AG09309 (cell line): Measurements from ENCODE around the gene CAMK1D.

Source experiments
- DNase-seq: peaks from one replicate; pipeline ENCODE4 v3.0.0-alpha.2; 2010; ENCODE audit warnings: low read depth
- H3K4me3 ChIP-seq: 2 replicates; pipeline ENCODE4 v1.5.1; 2011; ENCODE audit warnings: mild to moderate bottlenecking, low read depth, low read length, moderate library complexity; ENCODE audit not compliant: control insufficient read depth
- TF ChIP-seq, protein P1 (sequence below): IDR thresholded peaks from 2 replicates; pipeline ENCODE4 v1.5.1; 2011; ENCODE audit warnings: mild to moderate bottlenecking, low read depth, low read length, inconsistent platforms; ENCODE audit not compliant: insufficient read depth, control insufficient read depth; ENCODE audit errors: missing control alignments

CAMK1D gene

DNA sequence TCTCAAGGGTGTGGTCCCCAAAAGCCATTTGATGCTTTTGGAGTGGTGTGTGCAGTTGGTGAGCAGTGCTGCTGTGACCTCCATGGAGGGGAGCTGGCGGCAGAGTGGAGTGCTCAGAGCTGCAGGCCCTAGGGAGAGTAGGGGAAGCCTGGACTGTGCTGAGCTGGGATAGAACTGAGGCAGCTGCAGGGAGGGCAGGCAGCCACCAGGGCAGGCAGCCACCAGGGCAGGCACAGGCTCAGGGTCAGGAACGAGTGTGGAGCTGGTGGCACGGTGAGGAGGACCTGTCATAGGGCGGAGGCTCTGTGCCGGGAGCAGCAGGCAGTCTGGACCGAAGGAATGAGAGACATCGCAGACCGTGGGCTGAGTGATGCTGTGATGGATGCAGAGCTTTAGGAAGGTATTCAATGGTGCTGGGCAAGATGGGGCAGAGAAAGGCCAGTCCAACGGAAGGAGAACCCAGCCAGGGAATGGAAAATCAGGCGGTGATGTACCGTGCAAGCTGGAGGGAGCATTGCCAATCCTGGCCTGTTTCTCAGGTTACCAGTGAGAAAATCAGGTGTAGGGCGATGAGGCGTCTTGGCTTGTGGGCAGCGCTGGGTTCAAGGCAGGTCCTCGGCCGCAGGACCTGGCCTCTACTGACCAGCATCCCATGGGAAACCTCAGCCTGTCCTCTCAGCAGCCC lies 152.6 kb downstream of the CAMK1D start:
- no peak for DNase-seq
- TF ChIP-seq, protein P1, sequence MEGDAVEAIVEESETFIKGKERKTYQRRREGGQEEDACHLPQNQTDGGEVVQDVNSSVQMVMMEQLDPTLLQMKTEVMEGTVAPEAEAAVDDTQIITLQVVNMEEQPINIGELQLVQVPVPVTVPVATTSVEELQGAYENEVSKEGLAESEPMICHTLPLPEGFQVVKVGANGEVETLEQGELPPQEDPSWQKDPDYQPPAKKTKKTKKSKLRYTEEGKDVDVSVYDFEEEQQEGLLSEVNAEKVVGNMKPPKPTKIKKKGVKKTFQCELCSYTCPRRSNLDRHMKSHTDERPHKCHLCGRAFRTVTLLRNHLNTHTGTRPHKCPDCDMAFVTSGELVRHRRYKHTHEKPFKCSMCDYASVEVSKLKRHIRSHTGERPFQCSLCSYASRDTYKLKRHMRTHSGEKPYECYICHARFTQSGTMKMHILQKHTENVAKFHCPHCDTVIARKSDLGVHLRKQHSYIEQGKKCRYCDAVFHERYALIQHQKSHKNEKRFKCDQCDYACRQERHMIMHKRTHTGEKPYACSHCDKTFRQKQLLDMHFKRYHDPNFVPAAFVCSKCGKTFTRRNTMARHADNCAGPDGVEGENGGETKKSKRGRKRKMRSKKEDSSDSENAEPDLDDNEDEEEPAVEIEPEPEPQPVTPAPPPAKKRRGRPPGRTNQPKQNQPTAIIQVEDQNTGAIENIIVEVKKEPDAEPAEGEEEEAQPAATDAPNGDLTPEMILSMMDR: no peak

DNA sequence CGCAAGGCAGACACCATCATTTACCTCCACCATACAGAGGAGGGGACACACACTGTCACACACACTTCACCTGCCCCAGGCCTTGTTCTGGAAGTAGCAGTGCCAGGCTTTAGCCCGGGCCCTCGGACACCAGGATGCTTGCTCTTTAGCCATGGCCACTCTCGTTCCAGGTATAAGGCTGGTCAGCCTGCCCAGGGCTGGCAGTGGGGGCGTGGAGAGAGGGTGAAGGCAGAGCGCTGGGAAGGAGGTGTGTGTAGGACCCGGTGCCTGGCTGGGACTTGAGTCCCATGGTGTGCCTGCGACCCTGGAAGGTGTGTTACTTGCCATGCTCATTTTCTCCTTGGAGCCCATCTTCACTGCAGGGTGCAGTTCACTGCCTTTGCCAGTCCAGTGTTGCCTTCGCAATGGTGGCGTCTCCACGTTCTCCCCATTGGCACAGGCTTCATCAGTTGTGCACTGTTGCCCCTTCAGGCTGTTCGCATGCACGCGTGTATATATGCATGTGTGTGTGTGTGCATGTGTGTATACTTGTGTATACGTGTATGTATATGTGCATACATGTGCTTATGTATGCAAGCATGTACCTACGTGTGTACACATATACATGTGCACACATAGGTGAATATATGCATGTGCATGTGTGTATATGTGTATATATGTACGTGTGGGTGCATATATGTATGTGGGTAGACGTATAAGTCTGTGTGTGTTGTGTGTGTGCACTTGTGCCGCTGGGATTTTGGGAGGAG lies 153.4 kb downstream of the CAMK1D start:
- H3K4me3 ChIP-seq: no peak overlapping the region
- TF ChIP-seq, protein P1: no peak
- DNase-seq: no peak

More for the DNA sequence above, 152.6 kb downstream of the CAMK1D start:
- no peak overlapping the region for H3K4me3 ChIP-seq

DNA sequence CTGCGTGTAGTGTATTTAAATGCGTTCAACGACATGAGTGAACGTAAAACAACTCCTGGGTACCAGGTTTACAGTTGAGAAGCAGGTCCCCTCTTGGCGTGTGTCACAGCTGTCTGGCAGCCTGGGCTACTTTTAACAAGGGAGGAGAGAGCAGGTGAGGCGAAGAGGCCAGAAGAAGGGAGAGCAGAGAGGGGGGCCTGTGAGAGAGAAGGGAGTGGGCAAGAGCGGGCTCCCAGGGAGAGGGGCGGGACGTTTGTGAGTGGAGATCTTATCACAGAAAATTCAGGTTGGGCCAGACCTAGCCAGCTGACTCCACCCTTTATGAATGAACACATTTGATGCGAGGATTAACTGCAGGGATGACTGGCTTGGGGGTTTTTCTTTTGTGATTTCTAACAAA lies 154.0 kb downstream of the CAMK1D start:
- TF ChIP-seq, protein P1: no peak
- DNase-seq: no peak
- no peak overlapping the region for H3K4me3 ChIP-seq

DNA sequence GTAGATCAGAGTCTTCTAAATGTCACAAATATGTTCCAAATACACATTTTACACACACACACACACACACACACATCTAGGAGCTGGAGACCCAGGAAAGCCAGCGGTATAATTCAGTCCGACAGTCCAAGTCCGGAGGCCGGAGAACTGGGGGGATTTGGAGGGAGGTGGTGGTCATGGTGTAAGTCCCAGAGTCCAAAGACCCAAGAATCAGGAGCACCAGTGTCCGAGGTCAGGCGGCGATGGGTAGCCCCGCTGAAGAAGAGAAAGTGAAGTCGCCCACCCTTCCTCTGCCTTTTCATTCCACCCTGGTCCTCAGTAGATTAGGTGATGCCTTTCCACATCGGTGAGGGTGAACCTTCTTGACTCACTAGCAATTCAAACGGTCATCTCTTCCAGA lies 154.8 kb downstream of the CAMK1D start:
- TF ChIP-seq, protein P1: no peak
- no peak for DNase-seq
- H3K4me3 ChIP-seq: no peak overlapping the region

DNA sequence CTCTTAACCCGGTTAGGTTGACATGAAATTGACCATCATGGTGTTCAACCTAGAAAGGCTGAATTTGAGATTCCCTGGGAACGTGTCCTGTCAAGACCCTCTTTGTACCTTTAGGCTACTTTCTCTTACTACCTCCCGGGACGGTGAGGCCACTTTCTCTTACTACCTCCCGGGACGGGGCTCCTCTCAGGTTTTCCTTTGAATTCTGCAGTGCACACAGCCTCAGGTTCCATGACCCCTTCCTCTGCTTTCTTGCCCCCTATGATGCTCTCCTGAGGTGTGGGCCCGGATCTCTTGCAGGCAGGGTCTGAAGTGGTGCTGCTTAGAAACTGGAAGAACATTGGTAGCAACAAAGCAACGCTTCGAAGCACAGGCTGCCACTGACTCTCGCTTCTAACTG lies 155.3 kb downstream of the CAMK1D start:
- H3K4me3 ChIP-seq: no peak overlapping the region
- TF ChIP-seq, protein P1: no peak

DNA sequence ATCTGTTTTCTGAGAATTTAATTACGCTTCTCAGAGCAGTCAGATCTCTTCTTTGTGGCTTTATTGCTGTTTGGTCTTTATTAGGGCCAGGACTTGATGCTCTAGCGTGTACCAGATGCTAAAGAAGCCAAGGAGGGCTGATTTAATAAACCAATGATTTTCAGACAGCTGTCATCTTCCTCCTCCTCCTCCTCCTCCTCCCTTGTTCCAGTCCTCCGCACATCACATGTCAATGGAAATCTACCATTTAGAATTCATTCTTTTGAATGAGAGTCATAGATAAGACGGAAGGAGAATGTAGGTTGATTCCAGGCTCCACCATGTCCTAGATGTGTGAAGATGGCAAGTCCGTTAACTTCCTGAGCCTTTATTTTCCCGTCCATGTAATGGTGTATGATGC lies 156.3 kb downstream of the CAMK1D start:
- TF ChIP-seq, protein P1: no peak
- no peak for DNase-seq
- H3K4me3 ChIP-seq: no peak overlapping the region

More for the DNA sequence above, 155.3 kb downstream of the CAMK1D start:
- DNase-seq: no peak
